NCI-H748 (cell line): ENCODE data around the gene ABI2.
A peak's percentile ranks its signal among the peaks of the same experiment; 100 is the strongest.
"Not testable (repeated sequence)": the region's sequence is repeated elsewhere in the genome, so short reads cannot be mapped to it uniquely, and the experiment has no call there.

ENCODE experiments used
- DNase-seq: peaks from one replicate; lab custom pipeline; 2025; ENCODE audit not compliant: unreplicated experiment; lab: John Stamatoyannopoulos, UW

The ABI2 gene

DNA sequence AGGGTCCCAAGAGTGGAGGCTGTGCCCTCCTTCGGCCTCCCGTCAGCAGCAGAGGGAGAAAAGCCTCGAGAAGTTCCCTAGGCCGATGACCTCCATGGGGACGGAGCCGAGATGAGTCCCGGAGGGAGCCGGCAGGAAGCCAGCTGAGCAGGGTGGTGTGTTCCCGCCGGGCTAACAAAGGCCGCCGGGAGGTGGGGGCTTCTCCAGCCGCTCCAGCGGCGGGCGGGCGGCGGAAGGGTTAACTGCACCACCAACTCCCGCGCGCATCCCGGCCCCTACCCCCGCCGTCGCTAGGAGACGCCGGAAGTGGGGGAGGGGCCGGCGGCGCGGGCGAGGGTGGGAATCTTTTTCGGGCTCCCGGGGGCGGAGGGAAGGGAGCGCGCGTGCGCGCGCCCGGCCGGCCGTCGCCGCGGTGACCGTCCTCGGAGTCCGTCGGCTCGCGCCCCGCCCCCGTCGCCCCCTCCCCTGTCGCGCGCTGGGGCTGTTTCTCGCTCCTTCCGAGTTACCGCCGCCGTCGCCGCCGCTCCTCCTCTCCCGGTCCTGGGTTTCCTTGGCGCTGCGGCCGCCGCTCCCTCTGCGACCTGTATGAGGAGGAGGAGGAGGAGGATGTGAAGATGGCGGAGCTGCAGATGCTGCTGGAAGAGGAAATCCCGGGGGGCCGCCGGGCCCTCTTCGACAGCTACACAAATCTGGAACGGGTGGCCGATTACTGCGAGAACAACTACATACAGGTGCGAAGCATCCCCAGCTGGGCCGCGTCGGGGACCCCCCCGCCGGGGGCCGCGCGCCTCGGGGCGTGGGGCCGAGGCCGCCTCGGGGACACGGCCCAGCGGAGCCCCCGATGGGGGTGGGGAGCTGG is at the start of gene ABI2:
Gene ABI2 (plus strand): TSS at position 494 of the 859 bp plus-strand sequence. CDS start 121 bp downstream, at position 615.
- peak; percentile 98 for DNase-seq

DNA sequence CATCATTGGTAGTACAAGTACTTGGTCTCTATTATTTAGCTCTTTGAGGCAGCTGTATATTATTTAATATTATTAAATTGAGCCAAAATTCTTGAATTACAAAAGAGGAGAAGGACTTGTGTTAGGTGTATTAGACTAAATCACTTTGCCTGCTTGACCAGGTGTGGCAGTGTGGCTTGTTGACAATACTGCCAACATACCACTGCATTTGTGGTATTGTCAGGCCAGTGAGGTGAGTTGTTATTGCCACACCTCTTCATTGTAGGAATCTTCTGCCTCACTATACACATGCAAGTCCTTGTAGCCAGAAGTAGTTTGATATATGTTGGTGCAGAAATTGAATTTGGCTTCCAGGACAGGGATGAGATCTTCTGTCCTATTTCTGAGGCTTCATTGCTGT is 48.9 kb upstream of the ABI2 start:
- DNase-seq = no peak

DNA sequence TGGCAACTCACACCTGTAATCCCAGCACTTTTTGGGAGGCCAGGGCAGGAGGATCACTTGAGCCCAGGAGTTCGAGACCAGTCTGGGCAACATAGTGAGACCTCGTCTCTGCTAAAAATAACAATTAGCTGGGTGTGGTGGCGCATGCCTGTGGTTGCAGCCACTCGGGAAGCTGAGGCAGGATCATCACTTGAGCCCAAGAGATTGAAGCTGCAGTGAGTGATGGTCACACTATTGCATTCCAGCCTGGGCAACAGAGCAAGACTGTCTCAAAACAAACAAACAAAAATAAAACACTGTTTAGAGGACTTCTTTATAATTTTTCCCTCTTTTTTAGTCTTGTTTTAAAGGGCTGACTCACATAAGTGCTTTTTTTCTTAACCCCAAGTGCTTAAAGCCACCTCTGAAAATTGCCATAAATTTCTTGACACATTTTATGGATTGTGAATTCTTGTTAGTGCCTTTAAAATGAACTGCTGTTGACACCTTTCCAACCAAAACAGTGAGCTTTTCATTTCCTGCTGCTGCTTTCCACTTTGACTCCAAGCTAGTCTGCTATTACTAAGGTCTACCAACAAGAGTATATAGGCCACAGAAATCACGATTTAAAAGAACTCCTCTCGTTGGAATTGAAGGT is 47.6 kb upstream of the ABI2 start:
- no peak for DNase-seq

DNA sequence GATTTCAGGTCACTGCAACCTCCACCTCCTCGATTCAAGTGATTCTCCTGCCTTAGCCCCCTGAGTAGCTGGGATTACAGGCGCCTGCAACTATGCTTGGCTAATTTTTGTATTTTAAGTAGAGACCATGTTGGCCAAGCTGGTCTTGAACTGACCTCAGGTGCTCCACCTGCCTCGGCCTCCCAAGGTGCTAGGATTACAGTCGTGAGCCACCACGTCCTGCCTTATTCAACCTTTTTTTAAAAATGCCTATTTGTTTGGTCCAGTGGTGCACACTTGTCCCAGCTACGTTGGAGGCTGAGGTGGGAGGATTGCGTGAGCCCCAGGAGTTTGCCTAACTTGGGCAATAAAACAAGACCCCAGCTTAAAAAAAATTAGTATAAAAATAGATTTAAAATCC is 46.1 kb upstream of the ABI2 start:
- DNase-seq = no peak

DNA sequence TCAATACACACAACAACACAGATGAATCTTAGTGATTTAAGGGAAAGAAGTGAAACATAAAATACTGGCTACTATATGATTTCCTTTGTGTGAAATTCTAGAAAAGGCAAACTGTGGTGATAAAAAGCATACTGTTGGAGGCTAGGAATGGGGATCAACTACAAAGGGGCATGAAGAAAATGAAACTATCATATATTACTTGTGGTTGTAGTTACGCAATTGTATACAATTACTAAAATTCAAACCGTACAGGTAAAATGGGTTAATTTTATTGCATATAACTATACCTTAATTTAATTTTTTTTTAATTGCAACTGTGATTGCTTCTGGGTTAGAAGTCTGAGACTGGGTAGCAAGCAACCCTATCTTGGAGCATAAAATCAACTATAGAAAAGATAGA is 41.7 kb upstream of the ABI2 start:
- DNase-seq = no peak

GRCh38 chr2:203301667-203302066 is 26.5 kb upstream of the ABI2 start:
- no peak for DNase-seq

DNA sequence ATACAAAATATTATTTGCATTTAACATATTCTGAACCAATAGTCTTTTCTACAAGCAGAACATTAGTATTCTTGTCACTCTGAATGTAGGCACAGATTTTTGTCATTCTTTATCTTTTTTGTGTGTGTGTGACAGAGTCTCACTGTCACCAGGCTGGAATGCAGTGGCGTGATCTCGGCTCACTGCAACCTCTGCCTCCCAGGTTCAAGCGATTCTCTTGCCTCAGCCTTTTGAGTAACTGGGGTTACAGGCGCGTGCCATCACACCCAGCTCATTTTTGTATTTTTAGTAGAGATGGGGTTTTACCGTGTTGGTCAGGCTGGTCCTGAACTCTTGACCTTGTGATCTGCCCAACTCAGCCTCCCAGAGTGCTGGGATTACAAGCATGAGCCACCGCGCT is 25.6 kb upstream of the ABI2 start:
- DNase-seq = not testable (repeated sequence)

DNA sequence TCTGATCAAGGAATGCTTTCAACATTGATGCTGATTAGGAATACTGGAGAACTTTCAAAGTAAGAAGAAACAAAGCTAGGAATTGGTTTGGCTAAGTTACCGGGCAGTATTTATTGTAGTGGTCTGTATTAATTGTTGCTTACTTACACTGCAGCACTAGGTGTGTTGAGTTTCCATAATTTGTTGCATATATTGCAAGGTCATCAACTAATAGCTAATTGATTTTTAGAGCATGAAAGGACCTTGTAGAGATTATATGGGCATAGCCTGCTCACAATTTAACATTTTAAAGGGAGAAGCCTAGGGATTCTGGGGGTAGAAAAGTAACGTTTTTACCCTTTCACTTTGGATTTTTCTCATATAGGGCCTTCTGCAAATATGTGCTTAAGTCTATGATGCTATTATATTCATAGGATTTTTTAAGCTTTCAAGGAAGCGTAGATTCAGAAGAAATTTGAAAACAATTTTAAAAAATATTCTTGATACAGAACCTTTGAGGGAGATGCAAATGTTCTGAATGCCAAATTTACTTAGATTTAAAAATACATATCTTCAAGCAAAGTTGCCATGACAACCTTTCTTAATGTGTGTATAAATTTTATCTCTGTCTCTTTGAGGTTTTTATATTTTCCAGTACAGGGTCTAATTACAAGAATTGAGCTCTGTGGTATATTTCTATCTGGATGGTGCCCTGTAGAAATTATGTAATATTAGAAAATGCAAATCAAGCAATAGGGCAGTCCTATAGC is 17.3 kb upstream of the ABI2 start:
- DNase-seq = no peak

DNA sequence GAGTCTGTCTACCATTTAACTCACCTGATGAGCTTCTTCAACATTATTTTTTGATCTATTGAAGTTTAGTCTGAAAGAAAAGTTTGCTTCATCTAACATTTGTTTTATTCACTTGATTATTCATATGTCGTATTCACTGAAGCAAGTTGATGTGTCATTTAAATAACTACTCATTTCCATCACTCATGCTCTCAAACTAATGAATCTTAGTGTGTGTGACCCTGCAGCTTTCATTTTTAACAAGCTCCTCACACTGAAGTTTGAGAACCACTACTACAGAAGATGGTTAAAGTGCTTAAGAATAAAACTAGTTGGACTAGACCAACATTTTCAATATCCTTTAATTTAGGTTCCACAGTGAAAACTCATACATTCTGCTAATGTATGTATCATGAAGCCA is 1.8 kb upstream of the ABI2 start:
- DNase-seq = no peak

GRCh38 chr2:203327582-203327900 is 653 bp upstream of the ABI2 start:
- DNase-seq = peak; percentile 78

GRCh38 chr2:203328760-203329540 is 756 bp downstream of the ABI2 start:
- peak; percentile 80 for DNase-seq

DNA sequence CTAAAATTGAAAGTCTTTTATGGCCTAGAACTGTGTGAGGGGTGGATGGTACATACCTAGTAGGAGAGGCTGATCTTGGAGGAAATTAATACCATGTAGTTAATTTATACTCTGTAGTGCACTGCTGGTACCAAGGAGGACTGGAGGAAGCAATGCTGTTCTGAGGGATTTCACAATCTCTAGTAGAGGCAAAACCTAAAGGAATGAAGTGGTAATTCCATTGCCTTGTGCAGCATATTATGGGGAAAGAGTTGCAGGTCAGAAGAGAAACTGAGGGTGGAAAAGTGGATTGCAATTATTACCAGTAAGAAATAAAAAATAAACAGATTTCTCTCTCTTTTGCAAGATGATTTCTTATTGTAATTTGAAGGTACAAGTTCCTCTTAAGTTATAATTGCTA is 2.2 kb downstream of the ABI2 start:
- peak; percentile 19 for DNase-seq

DNA sequence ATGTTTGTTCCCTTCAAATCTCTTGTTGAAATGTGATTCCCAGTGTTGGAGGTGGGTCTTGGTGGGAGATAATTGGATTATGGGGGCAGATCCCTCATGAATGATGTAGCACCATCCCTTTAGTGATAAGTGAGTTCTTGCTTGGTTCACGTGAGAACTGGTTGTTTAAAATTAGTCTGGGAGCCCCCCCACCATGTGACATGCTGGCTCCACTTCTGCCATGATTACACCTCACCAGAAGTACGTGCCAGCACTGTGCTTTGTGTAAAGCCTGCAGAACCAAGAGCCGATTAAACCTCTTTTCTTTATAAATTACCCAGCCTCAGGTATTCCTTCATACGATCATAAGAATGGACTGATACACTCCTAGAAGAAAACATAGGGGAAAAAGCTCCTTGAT is 10.1 kb downstream of the ABI2 start:
- DNase-seq = no peak

DNA sequence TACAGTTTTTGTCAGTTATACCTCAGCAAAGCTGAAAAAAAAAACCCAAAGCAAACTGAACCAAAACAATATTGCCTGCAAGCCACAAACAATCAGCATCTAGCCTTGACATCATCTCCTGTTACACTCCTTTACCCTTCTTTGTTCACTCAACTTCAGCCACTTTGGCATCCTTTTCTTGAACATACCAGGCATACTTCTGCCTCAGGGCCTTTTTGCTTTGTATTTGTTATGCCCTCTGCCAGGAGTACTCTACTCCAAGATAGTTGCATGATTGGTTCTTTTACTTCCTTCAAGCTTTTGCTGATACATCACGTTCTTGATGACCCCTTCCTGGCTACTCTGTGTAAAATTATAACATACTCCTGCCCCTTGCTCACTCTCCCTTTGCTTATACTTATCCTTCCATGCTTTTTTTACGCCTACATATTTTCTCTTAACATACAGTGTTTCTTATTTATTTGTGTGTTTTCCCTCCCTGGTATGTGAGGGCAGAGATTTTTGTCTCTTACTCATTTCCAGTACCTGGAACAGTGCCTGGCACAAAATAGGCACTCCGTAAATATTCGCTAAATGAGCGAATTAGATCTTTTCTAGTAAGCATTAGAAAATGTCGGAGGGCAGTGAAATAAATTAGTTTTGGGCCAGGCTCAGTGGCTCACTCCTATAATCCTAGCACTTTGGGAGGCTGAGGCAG is 12.7 kb downstream of the ABI2 start:
- no peak for DNase-seq

DNA sequence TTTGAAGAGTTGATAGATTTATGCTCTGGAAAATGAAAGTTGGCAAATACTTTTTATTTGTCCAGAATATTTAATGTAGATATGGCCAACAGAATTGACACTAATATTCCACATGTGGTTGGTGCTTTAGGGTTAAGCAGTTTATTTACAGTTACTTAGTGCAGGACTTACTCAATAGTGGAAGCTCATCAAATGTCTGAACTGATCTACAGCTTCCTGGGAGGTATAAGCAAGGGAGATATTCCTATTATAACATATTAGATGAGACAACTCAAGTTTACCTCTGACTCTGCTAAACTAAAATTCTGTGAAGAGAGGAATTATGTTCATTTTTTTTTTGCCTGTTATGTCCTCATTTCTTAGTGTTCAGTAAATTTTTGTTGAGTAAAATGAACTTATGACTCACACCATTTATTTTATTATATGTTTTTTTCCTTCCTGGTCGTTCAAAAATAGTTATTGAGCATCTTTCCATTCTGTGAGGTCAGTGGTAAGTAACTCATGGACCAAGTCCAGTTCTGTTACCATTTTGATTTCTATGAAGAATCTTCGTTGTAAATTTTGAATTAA is 13.6 kb downstream of the ABI2 start:
- no peak for DNase-seq

- DNase-seq = not testable (repeated sequence)
These were observed 14.2 kb downstream of the ABI2 start for GRCh38 chr2:203342374-203342773.

- no peak for DNase-seq
These were observed 16.5 kb downstream of the ABI2 start for GRCh38 chr2:203344667-203345066.

- DNase-seq = no peak
These were observed 18.4 kb downstream of the ABI2 start for GRCh38 chr2:203346612-203347011.

DNA sequence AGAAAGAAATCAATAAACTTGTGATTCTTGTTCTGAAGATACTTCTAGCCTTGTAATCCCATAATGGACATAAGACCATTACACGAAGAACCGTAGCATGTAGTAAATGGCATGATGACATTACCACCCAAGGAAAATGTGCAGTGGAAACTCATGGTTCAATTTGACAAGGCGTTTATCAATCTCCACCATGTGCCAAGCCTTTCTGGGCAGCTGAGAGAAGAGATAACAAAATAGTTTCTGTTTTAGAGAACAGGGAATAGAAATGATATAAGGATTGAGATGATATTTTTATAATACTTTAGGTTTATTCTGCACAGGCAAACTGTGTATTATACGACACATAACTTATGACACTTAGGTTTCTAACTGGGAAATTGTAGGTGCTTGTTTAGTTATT is 19.2 kb downstream of the ABI2 start:
- no peak for DNase-seq

- DNase-seq = peak; percentile 32
These were observed 24.5 kb downstream of the ABI2 start for GRCh38 chr2:203352604-203353255.
